ENCODE data around the gene GALNT9.

GALNT9 gene

DNA sequence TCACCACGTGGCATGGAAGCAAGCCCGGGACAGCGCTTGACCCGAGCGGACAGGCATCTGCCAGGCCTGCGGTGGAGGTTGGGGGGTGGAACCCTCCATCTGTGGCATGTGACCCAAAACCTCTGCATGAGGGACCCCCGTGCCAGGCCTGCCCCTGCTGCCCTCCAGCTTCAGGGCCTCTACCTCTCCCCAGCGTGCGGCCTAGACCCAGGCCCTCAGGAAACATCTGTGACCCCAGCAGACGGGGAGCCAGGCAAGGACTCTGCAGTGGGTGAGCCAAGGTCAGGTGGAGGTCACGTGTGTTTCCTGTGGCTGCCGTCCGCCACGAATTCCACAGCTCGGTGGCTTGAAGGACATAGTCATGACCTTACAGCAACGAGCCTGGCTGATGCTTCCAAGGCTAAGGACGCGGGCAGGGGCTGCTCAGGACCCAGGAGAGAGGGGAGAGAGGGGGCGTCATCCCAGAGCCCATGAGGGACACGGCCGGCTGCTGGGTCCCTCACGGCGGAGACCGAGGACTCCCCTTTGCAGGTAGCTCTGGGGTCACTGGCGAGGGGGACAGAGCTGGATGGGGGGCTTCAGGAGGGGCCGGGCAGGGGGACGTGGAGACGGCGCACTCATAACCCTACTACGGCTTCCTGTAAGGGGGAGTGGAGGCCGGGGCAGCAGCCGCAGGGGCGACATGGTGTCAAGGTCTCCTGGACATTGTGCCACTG is 91.5 kb downstream of the GALNT9 start:
- Histone ChIP-seq H3K36me3 (ENCODE audit: low read depth) (no peaks in the 10 kb centered on the region), H3K9me3 (ENCODE audit: severe bottlenecking) (no peaks in the 10 kb centered on the region), H3K4me1 (ENCODE audit: insufficient read depth, poor library complexity, severe bottlenecking) (no peaks in the 10 kb centered on the region), H3K4me3 (ENCODE audit: severe bottlenecking) (no peak overlapping the region), H3K27ac (ENCODE audit: poor library complexity, severe bottlenecking) (no peak overlapping the region), H3K27me3 (ENCODE audit: insufficient read depth, poor library complexity, severe bottlenecking) (no peaks in the 10 kb centered on the region)
- DNase-seq (ENCODE audit: low spot score) (peak; percentile 56), ATAC-seq (ENCODE audit: low read depth) (no peak)
- TF ChIP-seq, protein P1, sequence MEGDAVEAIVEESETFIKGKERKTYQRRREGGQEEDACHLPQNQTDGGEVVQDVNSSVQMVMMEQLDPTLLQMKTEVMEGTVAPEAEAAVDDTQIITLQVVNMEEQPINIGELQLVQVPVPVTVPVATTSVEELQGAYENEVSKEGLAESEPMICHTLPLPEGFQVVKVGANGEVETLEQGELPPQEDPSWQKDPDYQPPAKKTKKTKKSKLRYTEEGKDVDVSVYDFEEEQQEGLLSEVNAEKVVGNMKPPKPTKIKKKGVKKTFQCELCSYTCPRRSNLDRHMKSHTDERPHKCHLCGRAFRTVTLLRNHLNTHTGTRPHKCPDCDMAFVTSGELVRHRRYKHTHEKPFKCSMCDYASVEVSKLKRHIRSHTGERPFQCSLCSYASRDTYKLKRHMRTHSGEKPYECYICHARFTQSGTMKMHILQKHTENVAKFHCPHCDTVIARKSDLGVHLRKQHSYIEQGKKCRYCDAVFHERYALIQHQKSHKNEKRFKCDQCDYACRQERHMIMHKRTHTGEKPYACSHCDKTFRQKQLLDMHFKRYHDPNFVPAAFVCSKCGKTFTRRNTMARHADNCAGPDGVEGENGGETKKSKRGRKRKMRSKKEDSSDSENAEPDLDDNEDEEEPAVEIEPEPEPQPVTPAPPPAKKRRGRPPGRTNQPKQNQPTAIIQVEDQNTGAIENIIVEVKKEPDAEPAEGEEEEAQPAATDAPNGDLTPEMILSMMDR (IDR thresholded peaks at IDR 0.05; ENCODE audit: poor library complexity, severe bottlenecking), result no peak

DNA sequence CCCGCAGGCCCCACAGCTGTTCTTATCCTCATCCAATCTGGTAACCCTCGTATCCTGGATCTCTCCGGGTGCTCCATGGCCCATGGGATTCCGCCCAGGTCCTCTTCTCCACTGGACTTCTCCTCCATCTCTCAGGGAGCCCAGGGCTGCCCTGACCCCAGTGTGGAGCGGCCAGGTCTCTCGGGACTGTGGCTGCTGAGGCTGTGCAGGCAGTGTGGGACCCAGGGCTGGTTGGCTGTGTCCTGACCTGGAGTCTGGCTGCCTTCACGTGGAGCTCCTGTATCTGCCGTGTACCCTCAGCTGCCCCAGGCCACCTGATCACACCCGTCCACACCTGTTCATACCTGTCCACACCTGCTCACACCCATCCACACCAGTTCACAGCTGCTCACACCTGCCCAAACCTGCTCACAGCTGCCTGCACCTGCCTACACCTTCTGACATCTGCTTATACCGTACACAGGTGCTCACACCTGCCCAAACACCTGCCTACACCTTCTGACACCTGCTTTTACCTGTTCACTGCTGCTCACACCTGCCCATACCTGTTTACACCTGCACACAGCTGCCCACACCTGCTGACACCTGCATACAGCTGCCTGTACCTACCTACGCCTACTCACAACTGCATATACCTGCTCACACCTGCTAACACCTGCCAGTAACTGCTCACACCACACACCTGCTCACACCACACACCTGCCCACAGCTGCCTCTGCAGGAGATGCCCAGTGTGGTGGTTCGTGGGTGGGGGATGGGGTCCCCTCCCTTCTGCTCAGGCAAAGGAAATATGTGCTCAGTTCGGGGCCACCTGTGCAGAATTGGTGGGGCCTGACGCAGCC is 92.2 kb downstream of the GALNT9 start:
- TF ChIP-seq, protein P1 (IDR thresholded peaks at IDR 0.05; ENCODE audit: poor library complexity, severe bottlenecking), result no peak
- Histone ChIP-seq H3K27ac (ENCODE audit: poor library complexity, severe bottlenecking) (no peak overlapping the region), H3K9me3 (ENCODE audit: severe bottlenecking) (no peaks in the 10 kb centered on the region), H3K36me3 (ENCODE audit: low read depth) (no peaks in the 10 kb centered on the region), H3K4me1 (ENCODE audit: insufficient read depth, poor library complexity, severe bottlenecking) (no peaks in the 10 kb centered on the region), H3K4me3 (ENCODE audit: severe bottlenecking) (no peak overlapping the region), H3K27me3 (ENCODE audit: insufficient read depth, poor library complexity, severe bottlenecking) (no peaks in the 10 kb centered on the region)
- ATAC-seq (ENCODE audit: low read depth) (peak; percentile 29; the same call in 1 of the 3 replicates), DNase-seq (ENCODE audit: low spot score) (peak; percentile 46)

DNA sequence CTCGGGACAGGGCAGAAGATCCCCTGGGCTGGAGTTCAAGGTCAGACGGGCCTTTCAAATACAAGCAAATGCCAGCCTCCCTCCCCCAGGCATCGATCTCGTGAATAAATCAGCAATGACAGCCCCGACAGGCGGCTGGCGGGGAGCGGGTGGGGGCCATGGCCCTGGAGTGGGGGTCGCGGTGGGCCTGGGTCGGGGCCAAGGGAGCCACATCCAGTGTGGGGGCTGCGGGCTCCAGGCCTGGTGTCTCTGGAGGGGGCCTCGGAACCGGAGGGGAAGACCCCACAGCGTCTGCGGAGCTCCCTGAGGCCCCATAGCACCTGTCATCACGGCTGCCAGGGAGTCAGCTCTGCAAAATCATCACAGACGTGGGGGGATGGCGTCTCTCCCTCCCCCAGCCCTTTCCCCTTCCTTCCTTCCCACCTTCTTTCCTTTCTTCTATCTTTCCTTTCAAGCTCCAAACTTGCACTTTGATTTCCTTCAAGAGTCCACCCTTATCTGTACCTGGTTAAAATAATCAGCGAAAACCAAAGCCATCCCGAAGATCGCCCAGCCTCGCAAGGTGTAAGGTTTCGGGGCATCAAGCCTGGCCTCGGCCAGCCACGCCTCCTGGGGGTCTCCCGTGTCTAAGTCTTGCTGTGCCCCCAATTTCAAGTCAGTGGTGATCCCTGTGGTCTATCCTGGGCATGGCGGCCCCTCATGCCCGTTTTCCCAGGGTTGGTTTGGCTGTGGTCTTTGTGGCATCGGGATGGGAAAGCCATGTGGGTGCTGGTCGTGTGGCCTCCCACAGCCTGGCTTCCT is 93.1 kb downstream of the GALNT9 start:
- H3K27me3 ChIP-seq (ENCODE audit: insufficient read depth, poor library complexity, severe bottlenecking), result no peaks in the 10 kb centered on the region
- no peaks in the 10 kb centered on the region for H3K36me3 ChIP-seq (ENCODE audit: low read depth)
- no peaks in the 10 kb centered on the region for H3K4me1 ChIP-seq (ENCODE audit: insufficient read depth, poor library complexity, severe bottlenecking)
- ATAC-seq (ENCODE audit: low read depth) (peak; percentile 29; the same call in 2 of the 3 replicates), DNase-seq (ENCODE audit: low spot score) (peak; percentile 43)
- no peak overlapping the region for H3K4me3 ChIP-seq (ENCODE audit: severe bottlenecking)
- no peaks in the 10 kb centered on the region for H3K9me3 ChIP-seq (ENCODE audit: severe bottlenecking)
- H3K27ac ChIP-seq (ENCODE audit: poor library complexity, severe bottlenecking), result no peak overlapping the region
- TF ChIP-seq, protein P1 (IDR thresholded peaks at IDR 0.05; ENCODE audit: poor library complexity, severe bottlenecking), result no peak

DNA sequence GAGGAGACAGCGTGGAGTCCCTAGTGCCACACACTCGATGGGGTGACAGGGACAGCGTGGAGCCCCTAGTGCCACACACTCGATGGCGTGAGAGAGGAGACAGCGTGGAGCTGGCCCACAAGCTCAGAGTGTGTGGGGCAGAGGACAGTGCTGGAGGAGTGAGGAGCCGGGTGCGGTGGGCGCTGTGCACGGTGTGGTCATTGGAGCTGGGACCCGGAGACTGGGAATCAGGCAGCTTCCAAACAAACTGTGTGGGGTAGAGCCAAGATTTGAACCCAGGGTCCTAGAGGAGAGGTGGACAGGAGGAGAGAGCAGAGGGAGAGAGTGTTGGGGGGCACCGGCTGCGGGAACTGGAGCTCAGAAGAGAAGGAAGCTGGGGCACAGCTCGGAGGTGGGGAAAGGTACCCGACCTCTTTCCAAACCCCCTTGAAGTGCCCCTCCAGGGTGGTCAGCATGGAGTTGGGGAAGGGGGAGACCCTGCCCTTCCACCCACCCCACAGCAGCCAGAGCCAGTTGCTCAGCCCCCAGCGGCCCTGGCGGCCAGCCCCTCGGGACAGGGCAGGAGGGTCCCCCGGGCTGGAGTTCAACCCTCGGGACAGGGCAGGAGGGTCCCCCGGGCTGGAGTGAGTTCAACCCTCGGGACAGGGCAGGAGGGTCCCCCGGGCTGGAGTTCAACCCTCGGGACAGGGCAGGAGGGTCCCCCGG is 94.1 kb downstream of the GALNT9 start:
- Histone ChIP-seq H3K4me1 (ENCODE audit: insufficient read depth, poor library complexity, severe bottlenecking) (no peaks in the 10 kb centered on the region), H3K27me3 (ENCODE audit: insufficient read depth, poor library complexity, severe bottlenecking) (no peaks in the 10 kb centered on the region), H3K4me3 (ENCODE audit: severe bottlenecking) (no peak overlapping the region), H3K36me3 (ENCODE audit: low read depth) (no peaks in the 10 kb centered on the region), H3K27ac (ENCODE audit: poor library complexity, severe bottlenecking) (no peak overlapping the region), H3K9me3 (ENCODE audit: severe bottlenecking) (no peaks in the 10 kb centered on the region)
- DNase-seq (ENCODE audit: low spot score), result peak; percentile 39
- TF ChIP-seq, protein P1 (IDR thresholded peaks at IDR 0.05; ENCODE audit: poor library complexity, severe bottlenecking), result no peak
- no peak; the same call in 2 of the 3 replicates for ATAC-seq (ENCODE audit: low read depth)
